Measurements from ENCODE around the gene SCAPER. TPM values are rescaled to one million over a fixed set of nuclear protein-coding genes. Genes with fewer than 3 reads are reported as not detected.
A peak's percentile ranks its signal among the peaks of the same experiment; 100 is the strongest.

The SCAPER gene
- polyA plus RNA-seq (59.9 and 77.1 TPM in 2 replicates), polyA minus RNA-seq (94.7 and 128 TPM in 2 replicates)

DNA sequence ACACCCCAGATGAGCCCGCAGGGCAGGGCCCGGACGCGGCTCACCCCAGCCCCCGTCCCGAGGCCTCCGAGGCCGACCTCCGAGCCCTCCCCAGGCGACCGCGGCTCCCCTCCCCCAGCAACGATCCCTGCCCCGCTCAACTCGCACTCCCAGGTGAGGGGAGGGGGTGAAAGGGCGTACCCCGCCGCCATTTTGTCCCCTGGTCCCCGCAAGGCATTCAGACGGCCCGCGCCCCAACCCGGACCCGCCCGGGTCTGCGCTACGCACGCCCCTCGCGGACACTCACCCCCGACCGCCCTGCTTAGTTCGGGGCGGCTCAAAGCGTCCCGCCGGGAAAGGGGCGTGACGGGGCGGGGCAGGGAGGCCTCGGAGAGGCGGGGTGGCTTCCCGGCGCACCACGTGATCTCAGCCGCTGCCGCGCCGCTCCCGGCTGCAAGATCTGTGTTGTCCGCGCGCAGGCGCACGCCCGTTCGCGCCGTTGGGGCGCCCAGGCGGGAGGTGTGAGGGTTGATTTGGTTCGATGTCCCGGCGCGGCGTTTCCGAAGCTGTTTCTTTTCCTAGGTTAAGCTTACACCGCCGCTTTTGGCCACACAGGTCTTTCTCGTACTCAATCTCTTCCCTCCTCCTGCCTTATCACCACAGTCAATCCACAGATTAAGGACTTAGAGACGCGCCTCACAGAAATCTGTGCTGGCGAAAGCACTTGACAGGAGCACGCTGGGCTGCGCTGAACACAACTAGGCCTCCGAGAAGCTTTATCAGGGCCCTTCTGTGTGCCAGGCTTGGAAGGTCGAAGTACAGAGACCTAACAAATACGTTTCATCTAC lies at the start of gene SCAPER:
TSS of gene SCAPER (minus strand) at position 328 of the 827 bp plus-strand sequence. CDS start 21,523 bp downstream, outside the sequence.
- no peaks in the 10 kb centered on the region for H4K20me1 ChIP-seq (ENCODE audit: insufficient read depth)
- H2AFZ ChIP-seq (ENCODE audit: low read depth, low read length): peak within 1 kb of the TSS; percentile 98
- H3K27me3 ChIP-seq (ENCODE audit: insufficient read depth, low read depth, low read length): no peaks in the 10 kb centered on the region
- no peaks in the 10 kb centered on the region for H3K9me2 ChIP-seq (ENCODE audit: insufficient read depth, low read length)
- peaks cover 14% of the 10 kb centered on the region for H3K79me2 ChIP-seq (replicated peaks; ENCODE audit: insufficient read depth, low read length)
- H3F3A ChIP-seq (ENCODE audit: insufficient read depth, low read length, poor library complexity, severe bottlenecking): no peaks in the 10 kb centered on the region
- TF ChIP-seq TAF1 (IDR thresholded peaks at IDR 0.05; ENCODE audit: low read depth) (peak; percentile 17), EP300 (conservative IDR thresholded peaks at IDR 0.05; ENCODE audit: poor library complexity, severe bottlenecking) (peak; percentile 9), SMC3 (conservative IDR thresholded peaks at IDR 0.05; ENCODE audit: poor library complexity) (peak; percentile 42), CTCF (IDR thresholded peaks at IDR 0.05; ENCODE audit: poor library complexity, severe bottlenecking) (peak; percentile 29), POLR2AphosphoS5 (IDR thresholded peaks at IDR 0.05) (peak; percentile 64), RAD21 (conservative IDR thresholded peaks at IDR 0.05) (peak; percentile 25), MXI1 (conservative IDR thresholded peaks at IDR 0.05; ENCODE audit: poor library complexity, severe bottlenecking) (peak; percentile 40), EZH2 (IDR thresholded peaks at IDR 0.05; ENCODE audit: borderline replicate concordance, insufficient read depth, low read length, poor library complexity, severe bottlenecking) (no peak), REST (IDR thresholded peaks at IDR 0.05; ENCODE audit: borderline replicate concordance) (no peak)
- peak within 1 kb of the TSS; percentile 96 for H3K4me3 ChIP-seq (ENCODE audit: low read length)
- H3K36me3 ChIP-seq (ENCODE audit: insufficient read depth, low read length): no peaks in the 10 kb centered on the region
- H3K4me2 ChIP-seq (ENCODE audit: low read length): peak within 1 kb of the TSS; percentile 90
- H3K27ac ChIP-seq (ENCODE audit: low read length): peak within 1 kb of the TSS; percentile 93
- peak within 1 kb of the TSS; percentile 96 for H3K9ac ChIP-seq (ENCODE audit: low read length)
- no peaks in the 10 kb centered on the region for H3K9me3 ChIP-seq (ENCODE audit: low read length)

DNA sequence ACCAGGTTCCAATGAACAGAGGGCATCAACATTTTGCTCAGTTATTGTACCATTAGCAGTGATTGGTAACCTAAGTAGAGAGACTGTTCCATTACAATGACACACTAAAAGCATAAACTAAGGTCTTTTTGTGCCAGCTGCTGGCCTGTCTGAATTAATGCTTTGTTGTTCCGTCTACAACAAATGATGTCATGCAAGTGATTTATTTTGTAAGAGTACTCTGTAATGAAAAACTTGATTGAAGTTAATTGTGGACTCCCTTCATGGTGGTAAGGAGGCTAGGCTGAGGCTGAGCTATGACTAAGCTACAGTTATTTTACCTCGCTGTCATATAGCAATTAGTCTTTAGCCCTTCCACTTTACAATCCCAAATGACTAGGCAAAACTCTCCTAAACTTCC lies 49.6 kb upstream of the SCAPER start:
- Histone ChIP-seq H3K9ac (ENCODE audit: low read length) (no peak overlapping the region), H3K79me2 (replicated peaks; ENCODE audit: insufficient read depth, low read length) (no peaks in the 10 kb centered on the region), H3K4me3 (ENCODE audit: low read length) (no peak overlapping the region), H3K36me3 (ENCODE audit: insufficient read depth, low read length) (peaks cover 4% of the 10 kb centered on the region), H2AFZ (ENCODE audit: low read depth, low read length) (no peak overlapping the region), H3K27me3 (ENCODE audit: insufficient read depth, low read depth, low read length) (no peaks in the 10 kb centered on the region), H3K9me2 (ENCODE audit: insufficient read depth, low read length) (no peaks in the 10 kb centered on the region), H3K4me2 (ENCODE audit: low read length) (no peak overlapping the region), H3K27ac (ENCODE audit: low read length) (no peak overlapping the region), H3K9me3 (ENCODE audit: low read length) (no peaks in the 10 kb centered on the region), H3F3A (ENCODE audit: insufficient read depth, low read length, poor library complexity, severe bottlenecking) (no peaks in the 10 kb centered on the region), H4K20me1 (ENCODE audit: insufficient read depth) (no peaks in the 10 kb centered on the region)
- TF ChIP-seq MXI1 (conservative IDR thresholded peaks at IDR 0.05; ENCODE audit: poor library complexity, severe bottlenecking): no peak
- TF ChIP-seq REST (IDR thresholded peaks at IDR 0.05; ENCODE audit: borderline replicate concordance): no peak
- TF ChIP-seq TAF1 (IDR thresholded peaks at IDR 0.05; ENCODE audit: low read depth): no peak
- no peak for TF ChIP-seq EP300 (conservative IDR thresholded peaks at IDR 0.05; ENCODE audit: poor library complexity, severe bottlenecking)
- no peak for TF ChIP-seq RAD21 (conservative IDR thresholded peaks at IDR 0.05)
- no peak for TF ChIP-seq POLR2AphosphoS5 (IDR thresholded peaks at IDR 0.05)
- TF ChIP-seq EZH2 (IDR thresholded peaks at IDR 0.05; ENCODE audit: borderline replicate concordance, insufficient read depth, low read length, poor library complexity, severe bottlenecking): no peak
- TF ChIP-seq CTCF (IDR thresholded peaks at IDR 0.05; ENCODE audit: poor library complexity, severe bottlenecking): no peak
- no peak for TF ChIP-seq SMC3 (conservative IDR thresholded peaks at IDR 0.05; ENCODE audit: poor library complexity)
